Placental epithelial cell (primary cell): ENCODE results near the gene RASGEF1B. TPM values are rescaled to one million over a fixed set of nuclear protein-coding genes. Genes with fewer than 3 reads are reported as not detected.

Experiments
- total RNA-seq: library from RNA; depleted of rRNA; stranded (reverse); fragments of >200 nt; gene quantifications from 2 replicates; pipeline ENCODE4 v1.2.3, GENCODE V29; 2012

Gene RASGEF1B
- total RNA-seq = 1.3 and 2.7 TPM in 2 replicates

DNA sequence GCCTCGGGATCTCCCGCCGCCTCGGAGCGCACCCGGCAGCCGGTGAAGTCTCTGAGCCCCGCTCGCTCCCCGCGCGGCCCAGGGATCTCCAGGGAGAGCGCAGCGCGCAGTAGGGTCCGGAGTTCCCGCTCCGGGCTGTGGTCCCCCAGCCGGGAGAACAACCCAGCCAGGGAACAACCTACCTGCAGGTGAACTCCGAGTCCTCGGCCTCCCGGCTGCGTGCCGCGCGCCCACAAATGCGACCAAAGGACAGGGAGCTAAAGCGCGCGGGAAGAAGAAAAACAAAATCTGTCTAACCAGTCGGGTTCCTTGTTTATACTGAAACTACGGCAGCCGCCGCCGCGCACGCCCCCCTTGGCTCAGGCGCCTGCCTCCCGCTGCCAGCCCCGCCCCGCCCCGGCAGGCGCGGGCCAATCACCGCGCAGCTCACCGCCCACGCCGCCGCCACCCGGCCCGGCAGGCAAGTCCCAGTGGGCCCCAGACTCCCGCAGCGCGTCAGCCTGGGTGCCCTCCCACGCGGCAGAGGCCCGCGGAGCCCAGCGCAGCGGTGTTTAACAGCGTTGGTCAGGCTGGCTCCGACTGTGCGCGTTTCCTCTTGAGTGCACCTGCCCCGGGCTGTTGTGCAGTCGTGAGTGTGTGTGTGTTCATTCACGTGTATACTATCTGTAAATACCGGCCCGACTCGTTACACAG, at the start of gene RASGEF1B:
TSS of gene RASGEF1B (minus strand) at position 320 of the 693 bp plus-strand sequence. CDS start 12,399 bp downstream, outside the sequence.

